ENCODE results near the gene ARHGAP28. TPM values are rescaled to one million over a fixed set of nuclear protein-coding genes. Genes with fewer than 3 reads are reported as not detected.

Gene ARHGAP28
- total RNA-seq, 1 donor from 2014 or later, result 104 TPM

DNA sequence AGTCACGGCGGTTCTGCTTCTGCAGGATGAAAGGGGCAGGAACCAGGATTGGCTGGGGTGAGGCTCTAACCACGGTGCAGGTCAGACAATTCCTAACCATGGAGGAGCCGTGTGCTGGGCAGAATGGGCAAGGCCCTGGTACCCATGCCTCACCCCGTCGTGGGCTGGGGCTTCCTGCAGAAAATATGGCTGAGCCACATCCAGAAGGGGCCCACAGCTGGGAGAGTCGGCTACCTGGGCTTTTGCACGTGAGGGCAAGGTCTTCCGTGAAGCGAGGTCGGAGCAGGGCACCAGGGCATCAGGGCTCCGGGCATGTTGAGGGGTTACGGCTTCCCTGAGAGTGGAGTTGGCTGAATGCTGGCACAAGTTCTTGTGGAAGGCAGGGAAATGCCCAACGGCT lies 147.8 kb downstream of the ARHGAP28 start:
- DNase-seq (ENCODE audit: extremely low spot score, unreplicated experiment), result no peak
- Mint-ChIP-seq H3K9me3 (no peaks in the 10 kb centered on the region), H3K27me3 (no peaks in the 10 kb centered on the region), H3K36me3 (peaks cover 34% of the 10 kb centered on the region), H3K4me3 (no peak overlapping the region), H3K4me1 (ENCODE audit: unreplicated experiment) (peaks cover 42% of the 10 kb centered on the region), H3K27ac (no peak overlapping the region)
- TF ChIP-seq CTCF (conservative IDR thresholded peaks at IDR 0.05), result no peak

GRCh38 chr18:6878556-6879297 lies 149.2 kb downstream of the ARHGAP28 start:
- TF ChIP-seq CTCF (conservative IDR thresholded peaks at IDR 0.05), result no peak
- Mint-ChIP-seq H3K4me3 (peak overlapping the region; percentile 29), H3K27ac (peak overlapping the region; percentile 46), H3K4me1 (ENCODE audit: unreplicated experiment) (peaks cover 48% of the 10 kb centered on the region), H3K9me3 (peaks cover 4% of the 10 kb centered on the region), H3K27me3 (no peaks in the 10 kb centered on the region), H3K36me3 (peaks cover 30% of the 10 kb centered on the region)
- DNase-seq (ENCODE audit: extremely low spot score, unreplicated experiment), result no peak

- H3K27me3 Mint-ChIP-seq, result no peaks in the 10 kb centered on the region
- H3K27ac Mint-ChIP-seq, result peak overlapping the region; percentile 46
Measured at GRCh38 chr18:6879508-6880195, 150.1 kb downstream of the ARHGAP28 start.

GRCh38 chr18:6881034-6881820 lies 151.7 kb downstream of the ARHGAP28 start:
- DNase-seq (ENCODE audit: extremely low spot score, unreplicated experiment), result no peak
- peaks cover 4% of the 10 kb centered on the region for H3K9me3 Mint-ChIP-seq
- H3K4me1 Mint-ChIP-seq (ENCODE audit: unreplicated experiment), result peaks cover 65% of the 10 kb centered on the region
- H3K27me3 Mint-ChIP-seq, result no peaks in the 10 kb centered on the region
- TF ChIP-seq CTCF (conservative IDR thresholded peaks at IDR 0.05), result no peak
- peaks cover 23% of the 10 kb centered on the region for H3K36me3 Mint-ChIP-seq
- peak overlapping the region; percentile 67 for H3K27ac Mint-ChIP-seq
- peak overlapping the region; percentile 30 for H3K4me3 Mint-ChIP-seq

More at GRCh38 chr18:6879508-6880195, 150.1 kb downstream of the ARHGAP28 start:
- Mint-ChIP-seq H3K9me3 (peaks cover 4% of the 10 kb centered on the region), H3K36me3 (peaks cover 32% of the 10 kb centered on the region), H3K4me1 (ENCODE audit: unreplicated experiment) (peaks cover 52% of the 10 kb centered on the region), H3K4me3 (peak overlapping the region; percentile 21)
- TF ChIP-seq CTCF (conservative IDR thresholded peaks at IDR 0.05), result no peak
- no peak for DNase-seq (ENCODE audit: extremely low spot score, unreplicated experiment)

DNA sequence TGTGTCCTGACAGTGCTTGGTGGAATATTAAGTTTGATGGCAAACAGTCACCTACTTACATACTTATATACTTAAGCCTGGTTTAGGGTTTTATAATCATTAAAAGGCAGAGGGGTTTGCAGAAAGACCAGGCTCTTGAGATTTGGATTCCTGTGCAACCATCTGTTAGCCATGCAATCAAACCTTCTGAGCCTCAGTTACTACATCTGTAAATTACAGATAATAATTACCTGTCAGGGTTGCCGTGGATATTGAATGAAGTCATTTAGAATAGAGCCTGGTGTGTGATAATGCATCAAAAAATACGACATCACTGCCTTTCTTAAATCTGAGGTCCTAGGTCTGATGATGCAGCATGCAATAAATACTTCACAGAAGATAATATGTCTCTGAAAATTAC lies 152.9 kb downstream of the ARHGAP28 start:
- Mint-ChIP-seq H3K27me3 (no peaks in the 10 kb centered on the region), H3K27ac (peak overlapping the region; percentile 90), H3K4me3 (no peak overlapping the region), H3K9me3 (peaks cover 4% of the 10 kb centered on the region), H3K4me1 (ENCODE audit: unreplicated experiment) (peaks cover 63% of the 10 kb centered on the region), H3K36me3 (peaks cover 19% of the 10 kb centered on the region)
- no peak for DNase-seq (ENCODE audit: extremely low spot score, unreplicated experiment)
- no peak for TF ChIP-seq CTCF (conservative IDR thresholded peaks at IDR 0.05)
